Testis (tissue), 3 donors: ENCODE data around the gene DDX19B. TPM values are rescaled to one million over a fixed set of nuclear protein-coding genes. Genes with fewer than 3 reads are reported as not detected.
"Not testable (repeated sequence)": the region's sequence is repeated elsewhere in the genome, so short reads cannot be mapped to it uniquely, and the experiment has no call there.

ENCODE experiments used
- DNase-seq: peaks from one replicate; pipeline ENCODE4 v3.0.0-alpha.2; 2019
- H3K27ac ChIP-seq, 2 donors: fragments of 200-600 bp; sonication (generic); one replicate each; pipeline ENCODE4 v1.5.1; 2019
- H3K27me3 ChIP-seq: fragments of 200-600 bp; sonication (generic); one replicate; pipeline ENCODE4 v1.5.1; 2019
- H3K36me3 ChIP-seq: fragments of 200-600 bp; sonication (generic); one replicate; pipeline ENCODE4 v1.5.1; 2017; ENCODE audit warnings: low read depth; ENCODE audit errors: missing control alignments
- H3K4me1 ChIP-seq: fragments of 200-600 bp; sonication (generic); one replicate; pipeline ENCODE4 v1.5.1; 2019
- H3K4me3 ChIP-seq, 2 donors: fragments of 200-600 bp; sonication (generic); one replicate each; pipeline ENCODE4 v1.5.1; 2017 to 2019
- H3K9me3 ChIP-seq: fragments of 200-600 bp; sonication (generic); one replicate; pipeline ENCODE4 v1.5.1; 2017
- POLR2A ChIP-seq: fragments of 450-650 bp; IDR thresholded peaks from one replicate; pipeline ENCODE4 v1.6.1; 2017; ENCODE audit warnings: antibody characterized with exemption, mild to moderate bottlenecking, moderate library complexity
- WGBS, 2 donors: methylation state at CpG; one replicate each; pipeline ENCODE4 v1.1.5; 2018; 5-methylcytosine and 5-hydroxymethylcytosine counted together
- intact Hi-C: fragments of 100-400 bp; cut with DNase I; formaldehyde crosslinking; loops from one replicate; pipeline ENCODE4 v1.15.1; 2023; ENCODE audit warnings: low total_unique reads
- polyA plus RNA-seq: library from polyadenylated mRNA; stranded (reverse); fragments of 350-450 nt; fragmentation: Illumina TruSeq; extraction: RNeasy Lipid Tissue Mini Kit (QIAGEN cat#74804); gene quantifications from one replicate; pipeline ENCODE4 v1.2.3, GENCODE V29; 2014; ENCODE audit warnings: low read depth, low replicate concordance; ENCODE audit not compliant: insufficient read depth
- total RNA-seq, 2 donors: library from RNA; depleted of rRNA; stranded (reverse); fragments of >200 nt; gene quantifications; one replicate each; pipeline ENCODE4 v1.2.3, GENCODE V29; 2016
- TF ChIP-seq, protein P1 (sequence below), 3 experiments: fragments of 450-650 bp in 2 of 3; fragments of 200-600 bp in 1 of 3; sonication (generic) in 1 of 3; IDR thresholded peaks; one replicate each; pipeline ENCODE4 v1.5.1; 2016 to 2019; ENCODE audit warnings: antibody characterized with exemption in 3 of 3, mild to moderate bottlenecking in 2 of 3, moderate library complexity in 1 of 3

Gene DDX19B
- total and polyA plus RNA-seq, 3 donors from 2014 or later: 59.5 to 123 (median 80.2) TPM

DNA sequence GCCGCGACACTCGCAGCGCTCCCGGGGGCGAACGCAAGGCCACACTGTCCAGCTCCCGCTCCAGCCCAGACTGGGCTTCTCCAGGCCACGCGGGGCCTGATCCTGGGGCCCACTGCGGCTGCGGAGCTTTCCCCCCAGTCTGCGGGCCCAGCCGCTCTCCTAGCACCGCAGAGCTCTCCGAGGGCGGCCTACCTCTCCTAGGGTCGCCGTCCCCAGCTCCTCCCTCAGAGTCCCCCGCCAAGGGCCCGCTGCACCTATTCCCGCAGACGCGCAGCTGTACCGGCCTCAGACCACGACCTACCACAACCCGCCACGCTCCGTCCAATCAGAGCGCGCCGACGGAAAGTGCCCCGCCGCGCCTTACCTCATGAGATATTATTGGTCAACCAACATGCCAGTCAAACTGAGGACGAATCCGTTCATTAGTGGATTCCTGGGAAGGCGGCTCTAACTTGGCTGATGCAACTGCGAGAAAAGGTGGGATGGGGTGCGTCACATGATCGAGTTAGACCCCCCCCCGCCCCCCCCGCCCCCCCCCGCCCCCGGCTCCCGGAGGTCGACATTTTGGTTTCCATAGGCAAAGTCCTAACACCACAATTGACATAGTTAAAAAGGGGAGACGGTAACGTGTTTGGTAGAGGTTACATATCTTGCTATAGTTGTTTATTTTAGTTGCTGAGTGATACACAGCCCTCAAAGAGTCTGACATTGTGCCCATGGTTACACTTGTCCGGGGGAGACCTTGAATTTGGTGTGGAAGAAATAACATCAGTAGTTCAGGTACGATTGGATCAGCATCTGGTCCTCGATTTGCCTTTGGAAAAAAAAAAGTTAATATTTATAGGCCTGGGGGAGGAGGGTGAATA lies 9.5 kb upstream of the DDX19B start, which contains the start of gene AARS1:
Gene AARS1 (minus strand): TSS at position 278 of the 866 bp plus-strand sequence. CDS start 6,743 bp downstream, outside the sequence.
- intact Hi-C loops: no loop called here
- peak within 1 kb of the TSS; percentile 87 for H3K27ac ChIP-seq
- WGBS, 2 donors: 1 to 2% methylated on average over 39 to 43 of the region's 53 CpGs

DNA sequence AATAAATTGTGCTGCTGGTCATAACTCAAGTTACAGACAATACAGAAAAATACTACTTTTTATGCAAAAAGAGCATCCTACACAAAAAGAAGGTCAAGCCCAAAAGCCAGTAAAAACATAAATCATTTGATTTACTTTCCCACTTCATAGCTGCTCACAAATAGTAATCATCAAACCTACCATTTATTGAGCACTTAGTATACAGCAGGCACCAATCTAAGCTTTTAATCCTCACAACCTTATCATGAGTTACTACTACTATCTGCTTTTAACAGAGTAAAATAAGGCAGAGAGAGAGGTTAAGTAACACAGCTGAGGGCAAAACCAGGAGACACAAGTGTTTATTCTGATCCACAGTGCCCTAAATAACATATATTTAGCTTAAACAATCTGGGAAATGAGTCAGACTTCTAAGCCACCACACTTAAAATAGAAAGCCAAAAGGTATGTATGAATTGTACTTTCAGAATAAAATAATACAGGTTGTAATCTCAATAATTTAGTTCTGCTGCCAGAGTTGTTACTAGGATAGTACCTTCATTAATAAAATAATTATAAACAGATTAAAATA lies 8.0 kb upstream of the DDX19B start:
- Histone ChIP-seq H3K4me1 (peaks cover 8% of the 10 kb centered on the region), H3K36me3 (no peaks in the 10 kb centered on the region), H3K27me3 (no peaks in the 10 kb centered on the region), H3K4me3 (no peak overlapping the region), H3K9me3 (no peaks in the 10 kb centered on the region), H3K27ac (no peak overlapping the region)
- intact Hi-C loops: no loop called here
- TF ChIP-seq, protein P1, sequence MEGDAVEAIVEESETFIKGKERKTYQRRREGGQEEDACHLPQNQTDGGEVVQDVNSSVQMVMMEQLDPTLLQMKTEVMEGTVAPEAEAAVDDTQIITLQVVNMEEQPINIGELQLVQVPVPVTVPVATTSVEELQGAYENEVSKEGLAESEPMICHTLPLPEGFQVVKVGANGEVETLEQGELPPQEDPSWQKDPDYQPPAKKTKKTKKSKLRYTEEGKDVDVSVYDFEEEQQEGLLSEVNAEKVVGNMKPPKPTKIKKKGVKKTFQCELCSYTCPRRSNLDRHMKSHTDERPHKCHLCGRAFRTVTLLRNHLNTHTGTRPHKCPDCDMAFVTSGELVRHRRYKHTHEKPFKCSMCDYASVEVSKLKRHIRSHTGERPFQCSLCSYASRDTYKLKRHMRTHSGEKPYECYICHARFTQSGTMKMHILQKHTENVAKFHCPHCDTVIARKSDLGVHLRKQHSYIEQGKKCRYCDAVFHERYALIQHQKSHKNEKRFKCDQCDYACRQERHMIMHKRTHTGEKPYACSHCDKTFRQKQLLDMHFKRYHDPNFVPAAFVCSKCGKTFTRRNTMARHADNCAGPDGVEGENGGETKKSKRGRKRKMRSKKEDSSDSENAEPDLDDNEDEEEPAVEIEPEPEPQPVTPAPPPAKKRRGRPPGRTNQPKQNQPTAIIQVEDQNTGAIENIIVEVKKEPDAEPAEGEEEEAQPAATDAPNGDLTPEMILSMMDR (IDR thresholded peaks at IDR 0.05): no peak
- no peak for TF ChIP-seq POLR2A
- no peak for DNase-seq

More for the DNA sequence above, 9.5 kb upstream of the DDX19B start, which contains the start of gene AARS1:
- peak; percentile 99 for DNase-seq
- Histone ChIP-seq H3K27me3 (no peaks in the 10 kb centered on the region), H3K4me1 (peaks cover 8% of the 10 kb centered on the region), H3K36me3 (no peaks in the 10 kb centered on the region), H3K9me3 (no peaks in the 10 kb centered on the region), H3K4me3 (peak within 1 kb of the TSS; percentile 66 to 98)
- TF ChIP-seq POLR2A: no peak
- TF ChIP-seq, protein P1 (IDR thresholded peaks at IDR 0.05): no peak

DNA sequence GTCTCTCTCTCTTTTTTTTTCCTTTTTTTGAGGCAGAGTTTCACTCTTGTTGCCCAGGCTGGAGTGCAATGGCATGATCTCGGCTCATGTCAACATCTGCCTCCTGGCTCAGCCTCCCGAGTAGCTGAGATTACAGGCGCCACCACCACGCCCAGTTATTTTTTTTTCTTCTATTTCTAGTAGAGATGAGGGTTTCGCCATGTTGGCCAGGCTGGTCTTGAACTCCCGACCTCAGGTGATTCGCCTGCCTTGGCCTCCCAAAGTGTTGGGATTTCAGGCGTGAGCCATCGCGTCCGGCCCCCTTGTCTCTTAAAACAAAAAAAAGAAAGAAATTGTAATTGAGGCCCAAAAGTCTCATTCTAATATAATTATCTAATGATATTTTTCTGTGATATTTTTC lies 6.8 kb upstream of the DDX19B start:
- H3K4me1 ChIP-seq, H3K27me3 ChIP-seq, H3K9me3 ChIP-seq, H3K36me3 ChIP-seq, DNase-seq, intact Hi-C loops, H3K27ac ChIP-seq, H3K4me3 ChIP-seq: not testable (repeated sequence)
- 92 to 94% methylated on average over 11 of the region's 11 CpGs for WGBS, 2 donors

DNA sequence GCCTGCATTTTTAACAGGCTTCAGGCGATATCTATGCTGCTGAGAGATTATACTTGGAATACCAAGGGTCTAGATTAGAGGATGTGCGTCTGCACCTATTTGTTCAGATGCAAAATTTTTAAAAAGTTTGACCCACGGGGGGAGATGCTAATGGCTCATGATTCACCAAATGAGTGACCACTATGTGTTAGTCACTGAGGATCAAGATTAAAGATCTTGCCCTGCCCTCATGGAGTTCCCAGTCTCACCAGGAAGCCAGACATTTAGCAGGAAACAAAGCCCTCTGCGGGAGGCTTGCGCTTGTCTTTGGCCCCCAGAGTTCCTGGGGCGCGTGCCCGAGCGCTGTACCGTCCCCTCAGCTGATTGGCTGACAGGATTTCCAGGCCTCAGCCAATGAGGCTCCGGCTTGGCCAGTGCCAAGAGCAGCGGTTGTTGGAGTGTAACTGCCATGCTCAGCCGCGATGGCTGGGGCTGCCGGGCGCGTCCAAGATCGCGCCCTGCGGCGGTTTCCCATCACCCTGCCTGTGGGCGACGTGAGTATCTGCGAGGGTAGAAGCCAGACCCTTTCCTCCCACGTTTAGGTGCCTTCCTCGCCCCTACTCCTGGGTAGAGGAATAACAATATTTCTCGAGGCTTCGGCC lies 4.5 kb upstream of the DDX19B start:
- no peaks in the 10 kb centered on the region for H3K27me3 ChIP-seq
- intact Hi-C loops: no loop called here
- DNase-seq: peak; percentile 70
- peak overlapping the region in 1 of 2 donors; percentile 20 for H3K27ac ChIP-seq
- H3K4me3 ChIP-seq: peak overlapping the region; percentile 19 to 53
- H3K36me3 ChIP-seq: no peaks in the 10 kb centered on the region
- TF ChIP-seq, protein P1 (IDR thresholded peaks at IDR 0.05): no peak
- no peak for TF ChIP-seq POLR2A
- no peaks in the 10 kb centered on the region for H3K9me3 ChIP-seq
- H3K4me1 ChIP-seq: peaks cover 4% of the 10 kb centered on the region
- 64 to 77% methylated on average over 15 to 28 of the region's 28 CpGs for WGBS, 2 donors

DNA sequence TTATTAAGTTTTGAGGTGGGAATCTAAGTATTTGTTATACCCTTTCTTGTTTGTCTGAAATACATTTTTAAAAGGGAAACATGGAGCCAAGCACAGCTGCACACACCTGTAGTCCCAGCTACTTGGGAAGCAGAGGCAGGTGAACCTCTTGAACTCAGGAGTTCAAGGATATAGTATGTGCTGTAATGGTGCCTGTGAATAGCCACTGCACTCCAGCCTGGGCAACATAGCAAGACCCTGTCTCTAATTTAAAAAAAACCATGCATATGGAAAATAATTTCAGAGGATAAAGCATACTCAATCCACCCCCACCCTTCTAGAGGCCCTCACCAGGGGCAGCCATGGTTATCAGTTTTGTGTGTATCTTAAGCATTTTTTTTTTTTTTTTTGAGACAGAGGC lies 3.4 kb upstream of the DDX19B start:
- Histone ChIP-seq H3K4me3 (no peak overlapping the region), H3K4me1 (peaks cover 8% of the 10 kb centered on the region), H3K36me3 (no peaks in the 10 kb centered on the region), H3K27me3 (no peaks in the 10 kb centered on the region), H3K27ac (no peak overlapping the region), H3K9me3 (no peaks in the 10 kb centered on the region)
- DNase-seq: no peak
- intact Hi-C loops: no loop called here
- no peak for TF ChIP-seq POLR2A
- TF ChIP-seq, protein P1 (IDR thresholded peaks at IDR 0.05): no peak
